GM19372 (cell line): ENCODE measurements around the gene PDC.

Experiments used
- ATAC-seq: cut with Tn5 transposase; IDR thresholded peaks from one replicate; pipeline ENCODE4 v1.9.1; 2021; ENCODE audit warnings: mild to moderate bottlenecking, low read depth, moderate library complexity; ENCODE audit not compliant: unreplicated experiment

Gene PDC

DNA sequence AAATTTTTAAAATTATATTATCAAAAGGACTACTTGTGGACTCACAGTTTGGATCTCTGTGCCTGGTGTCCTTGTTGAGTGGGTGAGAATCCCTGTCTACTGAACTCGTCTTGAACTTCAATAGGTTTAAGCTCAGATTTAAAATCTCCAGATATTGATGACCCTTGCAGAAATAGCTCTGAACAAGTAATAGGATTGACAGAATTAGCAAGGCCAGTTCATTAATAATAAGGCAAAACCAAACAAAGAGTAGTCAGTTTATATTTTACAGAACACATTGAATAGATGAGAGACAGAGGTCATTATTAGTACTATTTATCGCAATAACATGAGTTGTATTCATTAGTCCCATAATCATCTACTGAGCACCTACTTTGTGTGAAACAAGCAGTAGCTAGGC is at the start of gene PDC:
PDC (minus strand) TSS at position 101 of the 400 bp plus-strand sequence. CDS start 11,655 bp downstream, outside the sequence.
- ATAC-seq: no peak

DNA sequence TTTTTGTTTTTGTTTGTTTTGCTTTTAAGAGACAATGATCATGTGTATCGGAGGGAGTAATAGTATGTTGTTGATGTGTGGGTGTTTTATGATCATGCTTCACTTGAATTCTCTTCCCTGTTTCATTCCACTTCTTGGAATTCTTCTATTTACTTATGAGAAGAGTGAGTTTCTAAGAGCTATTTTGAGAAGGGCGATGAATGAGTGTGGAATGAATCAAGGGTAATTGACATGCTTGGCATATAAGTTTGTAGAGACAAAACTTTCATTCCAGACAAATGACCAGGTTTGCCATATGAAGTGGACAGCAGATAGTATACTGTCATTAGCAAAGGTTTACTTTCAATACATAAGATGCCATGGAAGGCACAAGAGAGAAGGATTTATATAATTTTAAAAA is 42.3 kb upstream of the PDC start:
- no peak for ATAC-seq

DNA sequence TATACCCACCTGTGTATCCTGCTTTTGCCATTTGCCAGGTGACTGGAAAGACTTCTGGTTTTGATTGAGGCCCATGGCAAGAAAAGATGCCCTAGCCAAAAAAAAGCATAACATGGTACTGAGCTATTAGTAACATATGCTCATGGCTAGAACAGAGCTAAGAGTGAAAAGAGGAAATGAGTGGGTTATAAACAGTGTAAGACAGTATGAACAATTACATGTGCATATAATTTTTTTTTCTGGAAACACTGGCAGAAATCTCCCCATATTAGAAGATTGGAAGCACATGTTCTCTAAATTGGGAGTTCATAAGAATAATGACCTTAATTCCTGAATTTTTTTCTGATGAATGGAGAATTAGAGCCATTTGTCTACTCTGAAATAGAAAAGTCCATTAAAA is 41.2 kb upstream of the PDC start:
- peak; percentile 45 for ATAC-seq

DNA sequence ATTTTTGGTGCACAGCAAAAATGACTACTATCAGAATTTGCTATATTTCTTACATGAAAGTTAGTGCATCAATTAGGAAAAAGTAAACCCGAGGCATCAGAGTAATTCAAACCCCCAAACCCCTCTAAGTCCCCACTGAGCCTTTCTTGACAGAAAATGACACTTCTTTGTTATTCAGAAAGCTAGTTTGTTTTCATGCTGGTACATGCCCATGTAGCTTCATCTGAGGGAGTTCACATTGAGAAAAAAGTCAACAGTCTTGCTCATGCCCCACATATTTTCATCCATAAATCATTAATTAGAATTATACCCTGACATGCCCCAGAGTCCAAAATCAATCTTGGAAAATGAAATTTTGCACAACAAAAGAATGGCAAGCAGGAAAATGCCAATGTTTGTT is 39.9 kb upstream of the PDC start:
- ATAC-seq: no peak

DNA sequence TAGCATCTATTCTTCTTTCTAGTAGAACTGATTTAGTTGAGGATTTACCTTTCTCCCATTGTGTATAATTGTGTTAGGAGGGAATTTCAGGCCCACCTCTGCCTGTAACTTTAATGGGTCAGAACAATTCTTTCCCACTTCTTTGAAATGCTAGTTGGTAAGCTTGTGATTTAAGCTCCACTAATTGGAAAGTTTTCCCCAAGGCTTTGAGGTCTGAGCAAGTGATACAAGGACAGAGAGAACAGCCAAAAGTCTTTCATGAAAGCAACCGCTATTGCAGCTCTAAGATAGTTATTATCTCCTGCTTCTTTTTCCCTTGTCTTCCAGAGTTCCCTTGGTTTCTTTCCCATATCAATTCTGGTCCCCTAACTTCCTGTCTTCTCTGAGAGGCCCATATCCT is 38.7 kb upstream of the PDC start:
- no peak for ATAC-seq

DNA sequence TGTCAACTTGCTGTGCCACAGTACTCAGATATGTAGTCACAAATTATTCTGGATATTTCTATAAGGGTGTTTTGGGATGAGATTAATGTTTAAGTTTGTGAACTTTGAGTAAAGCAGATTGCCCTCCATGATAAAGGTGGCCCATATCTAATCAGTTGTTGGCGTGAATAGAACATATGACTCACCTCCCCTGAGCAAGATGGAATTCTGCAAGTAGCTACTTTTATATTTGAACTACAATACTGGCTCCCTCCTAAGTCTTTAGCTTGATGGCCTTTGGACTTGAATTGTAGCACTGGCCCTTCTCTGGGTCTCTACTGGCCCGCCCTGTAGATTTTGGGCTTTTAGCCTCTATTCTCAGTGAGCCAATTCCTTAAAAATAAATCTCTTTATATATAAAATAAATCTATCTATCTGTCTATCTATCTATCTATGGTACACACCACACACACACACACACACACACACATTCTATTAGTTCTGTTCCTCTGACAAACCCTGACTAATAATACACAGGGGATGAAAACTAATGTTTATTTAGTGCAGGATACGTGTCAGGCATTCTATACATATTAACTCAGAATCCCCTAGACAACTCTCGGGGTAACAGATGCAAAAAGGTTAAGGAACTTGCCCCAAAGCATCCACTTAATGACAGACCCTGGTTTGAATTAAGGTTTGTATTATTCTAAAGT is 37.9 kb upstream of the PDC start:
- ATAC-seq: no peak

DNA sequence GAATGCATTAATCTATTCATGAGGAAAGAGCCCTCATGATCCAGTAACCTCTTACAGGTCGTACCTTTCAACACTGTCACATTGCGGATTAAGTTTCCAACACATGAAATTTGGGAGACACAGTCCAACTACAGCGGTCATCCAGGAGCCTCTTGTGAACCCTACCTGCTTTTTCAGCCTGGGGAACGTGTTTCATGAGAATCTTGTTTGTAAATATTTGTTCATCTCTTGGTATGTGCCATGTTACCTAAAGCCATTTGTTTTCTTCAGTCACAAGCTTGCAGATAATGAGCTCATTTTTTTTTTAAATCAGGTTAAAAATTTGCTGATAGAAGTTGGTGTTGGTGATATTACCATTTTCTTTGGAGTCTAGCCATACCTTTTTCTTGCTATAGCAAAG is 37.2 kb upstream of the PDC start:
- ATAC-seq: no peak

DNA sequence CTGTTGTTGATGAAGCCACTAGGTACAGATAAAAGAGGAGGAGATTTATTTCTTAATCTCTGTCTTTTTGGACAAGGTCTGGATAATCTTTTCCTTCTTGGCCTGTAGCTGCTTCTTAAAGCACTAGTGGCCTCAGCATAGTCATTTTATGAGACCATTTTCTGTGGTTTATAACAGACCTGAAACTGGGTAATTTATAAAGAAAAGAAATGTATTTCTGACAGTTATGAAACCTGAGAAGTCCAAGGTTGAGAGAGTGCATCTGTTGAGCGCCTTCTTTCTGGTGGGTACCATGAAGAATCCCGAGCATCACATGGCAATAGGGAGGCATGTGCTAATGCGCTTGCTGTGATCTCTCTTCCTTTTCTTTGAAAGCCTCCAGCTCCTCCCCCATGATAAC is 36.7 kb upstream of the PDC start:
- no peak for ATAC-seq

DNA sequence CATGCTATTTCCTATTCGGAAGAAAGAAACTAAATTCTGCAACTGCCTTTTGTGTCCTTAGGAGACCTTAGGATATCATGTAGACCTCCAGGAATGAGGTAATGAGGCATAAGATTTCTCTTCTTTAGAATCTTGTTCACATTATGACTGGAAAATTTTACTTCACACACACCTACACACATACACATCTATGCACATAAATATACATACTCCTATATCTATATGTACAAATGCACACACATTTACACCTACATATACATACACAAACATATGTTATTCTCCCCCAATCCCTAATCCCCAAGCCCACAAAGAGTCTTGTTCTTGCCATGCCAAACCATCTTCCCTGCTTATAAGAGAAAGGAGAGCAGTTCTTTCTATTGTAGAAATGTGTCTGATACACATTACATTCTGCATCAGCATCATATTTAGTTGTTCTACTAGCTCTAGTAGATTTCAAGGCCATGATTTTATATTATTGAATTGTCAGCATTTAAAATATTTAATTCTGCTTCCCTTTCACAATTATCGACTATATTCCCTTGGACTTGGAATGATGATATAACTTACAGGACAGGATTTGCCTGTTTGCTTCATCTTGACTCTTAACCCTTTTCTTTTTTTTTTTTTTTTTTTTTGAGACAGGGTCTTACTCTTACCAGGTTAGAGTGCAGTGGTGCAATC is 35.4 kb upstream of the PDC start:
- ATAC-seq: no peak

DNA sequence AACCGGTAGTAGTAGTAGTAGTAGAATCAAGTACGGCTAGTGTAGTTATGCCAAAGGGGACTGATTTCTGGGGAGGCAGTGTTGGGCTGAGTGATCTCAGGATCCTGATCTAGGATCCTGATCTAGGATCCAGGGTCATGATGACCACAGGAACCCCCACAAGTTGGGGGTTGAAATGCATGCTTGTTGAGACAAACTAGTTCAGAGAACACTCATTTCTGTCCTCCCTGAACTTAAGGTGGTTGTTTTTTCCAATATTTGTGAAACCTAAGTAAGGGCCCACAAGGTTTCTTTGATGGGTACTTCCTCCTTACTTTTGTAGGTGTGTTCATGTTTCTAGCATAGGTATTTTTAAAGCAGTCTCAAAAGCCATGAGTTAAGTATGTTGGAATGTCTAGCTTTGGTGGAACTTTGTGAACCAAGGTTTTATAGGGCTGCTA is 33.9 kb upstream of the PDC start:
- ATAC-seq: peak; percentile 66

DNA sequence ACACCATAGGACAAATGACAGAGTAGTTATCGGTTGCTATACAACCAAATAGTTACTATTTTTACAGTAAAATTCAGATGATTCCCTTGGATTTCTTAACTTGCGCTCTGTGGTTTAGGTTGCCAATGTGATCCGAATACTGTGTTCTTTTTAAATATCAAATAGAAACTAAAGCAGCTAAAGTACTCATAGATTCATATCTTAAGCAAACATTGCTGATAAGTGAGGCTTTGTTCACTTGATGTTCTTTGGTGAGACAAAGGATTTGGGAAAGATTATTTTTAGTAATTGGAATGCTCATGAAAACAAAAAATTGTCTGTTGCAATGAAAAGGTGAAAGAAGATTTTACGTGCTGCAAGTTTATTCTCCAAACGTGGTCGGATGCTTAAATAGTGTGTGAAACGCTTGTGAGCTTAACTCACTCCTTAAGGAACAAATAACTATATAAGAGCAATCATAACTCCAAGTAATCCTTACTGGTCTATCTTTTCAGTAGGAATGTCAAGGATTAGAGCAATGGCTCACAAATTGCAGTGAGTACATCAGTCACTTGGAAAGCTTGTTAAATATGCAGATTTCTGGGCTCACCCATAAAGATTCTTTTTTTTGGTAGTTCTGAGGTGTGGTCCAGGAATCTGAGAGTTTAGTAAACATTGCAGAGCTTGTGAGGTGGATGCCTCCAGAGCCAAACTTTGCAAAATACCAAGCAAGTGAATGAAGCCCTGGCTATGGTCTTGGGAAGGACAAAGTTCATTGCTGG is 31.8 kb upstream of the PDC start:
- no peak for ATAC-seq

DNA sequence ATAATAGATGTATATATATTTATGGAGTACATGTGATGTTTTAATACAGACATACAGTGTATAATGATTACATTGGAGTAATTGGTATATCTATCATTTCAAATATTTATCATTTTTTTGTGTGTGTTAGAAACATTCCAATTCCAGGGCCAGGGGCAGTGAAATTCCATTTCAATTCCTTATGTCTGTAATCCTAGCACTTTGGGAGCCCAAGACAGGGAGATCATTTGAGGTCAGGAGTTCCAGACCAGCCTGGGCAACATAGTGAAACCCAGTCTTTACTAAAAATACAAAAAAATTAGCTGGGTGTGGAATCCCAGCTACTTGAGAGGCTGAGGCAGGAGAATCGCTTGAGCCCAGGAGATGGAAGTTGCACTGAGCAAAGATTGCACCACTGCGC is 30.4 kb upstream of the PDC start:
- ATAC-seq: no peak

DNA sequence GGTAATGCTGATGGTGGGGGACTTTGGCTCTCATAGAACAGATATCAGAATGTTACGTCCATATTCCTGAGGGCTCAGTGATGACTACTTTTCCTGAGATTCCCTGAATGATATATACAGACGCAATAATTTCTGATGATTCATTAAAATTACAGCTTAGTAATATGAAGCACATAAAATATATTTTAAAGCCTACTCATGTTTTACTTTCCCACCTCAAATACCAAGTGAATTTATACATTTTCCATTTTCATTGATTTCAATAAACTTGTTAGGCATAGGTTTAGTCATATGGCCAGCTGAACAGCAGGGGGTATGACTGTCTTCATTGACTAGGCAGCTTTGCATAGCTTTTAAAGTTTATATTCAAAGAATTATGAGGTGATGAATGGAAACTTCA is 26.2 kb upstream of the PDC start:
- no peak for ATAC-seq

DNA sequence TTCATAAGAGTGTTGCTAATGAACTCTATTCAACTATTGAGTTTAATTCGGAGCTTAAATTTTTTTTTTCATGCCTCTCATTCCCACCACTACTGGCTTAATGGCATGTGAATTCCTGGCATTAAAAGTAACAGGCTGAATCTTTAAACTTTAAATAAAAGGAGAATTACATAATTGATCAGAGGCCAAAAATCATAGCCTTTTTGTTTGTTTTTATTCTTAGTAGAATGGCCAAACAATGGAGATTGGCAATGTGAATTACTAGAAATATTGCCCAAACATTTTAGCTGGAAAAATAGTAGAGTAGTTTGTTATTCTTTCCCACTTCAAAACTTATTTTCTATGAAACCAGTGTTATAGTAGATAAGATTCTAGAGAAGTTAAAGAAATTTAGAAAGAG is 25.1 kb upstream of the PDC start:
- no peak for ATAC-seq

DNA sequence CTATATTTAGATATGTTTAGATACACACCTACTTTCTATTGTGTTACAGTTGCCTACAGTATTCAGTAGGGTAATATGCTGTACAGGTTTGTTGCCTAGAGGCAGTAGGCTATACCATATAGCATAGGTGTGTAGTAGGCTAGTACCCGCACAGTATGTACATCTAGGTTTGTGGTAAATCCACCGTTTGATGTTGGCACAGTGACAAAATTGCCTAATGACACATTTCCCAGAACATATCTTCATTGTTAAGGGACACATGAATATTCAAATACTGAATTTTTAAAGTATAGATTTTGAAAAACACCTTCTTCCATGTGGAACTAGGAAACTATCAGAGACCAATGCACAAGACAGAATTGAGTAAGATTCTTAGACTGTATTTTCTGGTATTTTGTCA is 22.6 kb upstream of the PDC start:
- ATAC-seq: no peak

DNA sequence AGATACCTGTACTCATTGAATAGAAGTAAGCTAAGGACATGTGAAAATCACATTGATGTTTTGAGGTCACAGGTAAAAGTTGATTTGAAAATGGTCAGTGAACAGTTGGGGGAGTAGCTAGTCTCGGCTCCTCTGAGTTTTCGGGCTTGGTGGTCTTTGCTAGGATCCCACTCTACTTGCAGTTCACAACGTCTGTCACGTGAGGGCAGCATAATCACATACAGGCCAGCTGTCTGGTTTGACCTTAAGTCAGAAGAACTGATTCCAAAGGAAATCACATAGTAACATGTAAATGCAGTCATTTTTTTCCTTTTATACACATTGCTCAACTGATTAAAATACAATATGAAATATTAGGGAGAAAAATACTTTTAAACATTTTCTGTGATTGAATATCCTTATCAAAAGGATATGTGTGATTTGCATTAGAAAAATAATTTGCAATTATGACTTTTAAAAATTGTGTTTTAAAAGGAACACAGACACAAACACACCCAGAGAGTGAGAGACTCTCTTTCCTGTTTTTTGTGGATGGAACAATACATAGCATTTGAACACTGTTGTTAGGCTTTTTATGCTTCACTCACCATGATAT is 21.8 kb upstream of the PDC start:
- ATAC-seq: peak; percentile 91

DNA sequence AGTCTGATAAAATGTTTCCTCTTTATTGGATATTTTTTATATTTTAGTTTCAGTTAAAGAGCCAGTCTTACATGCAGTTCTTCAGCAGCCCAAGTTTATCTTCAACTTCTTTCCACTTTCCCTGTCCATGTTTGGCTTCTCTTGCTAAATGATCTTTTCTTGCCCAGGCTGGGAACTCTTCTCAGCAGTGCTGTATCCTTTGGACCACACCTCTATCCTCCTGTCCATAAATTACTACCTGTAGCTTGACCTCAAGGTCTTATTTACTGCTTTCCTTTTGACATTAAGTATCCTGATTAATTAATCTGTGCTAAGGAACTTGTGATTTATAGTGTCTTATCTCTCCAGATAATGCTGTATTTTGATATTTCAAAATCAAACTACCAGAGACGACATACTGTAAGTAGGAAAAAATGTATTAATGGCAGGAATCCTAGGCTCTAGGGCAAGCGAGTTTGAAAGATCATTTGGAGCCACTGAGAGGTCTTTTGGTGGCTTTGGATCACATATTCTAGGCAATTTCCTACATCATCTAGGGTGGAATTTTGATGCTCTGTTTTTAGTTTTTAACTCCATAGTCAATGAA is 20.5 kb upstream of the PDC start:
- no peak for ATAC-seq

DNA sequence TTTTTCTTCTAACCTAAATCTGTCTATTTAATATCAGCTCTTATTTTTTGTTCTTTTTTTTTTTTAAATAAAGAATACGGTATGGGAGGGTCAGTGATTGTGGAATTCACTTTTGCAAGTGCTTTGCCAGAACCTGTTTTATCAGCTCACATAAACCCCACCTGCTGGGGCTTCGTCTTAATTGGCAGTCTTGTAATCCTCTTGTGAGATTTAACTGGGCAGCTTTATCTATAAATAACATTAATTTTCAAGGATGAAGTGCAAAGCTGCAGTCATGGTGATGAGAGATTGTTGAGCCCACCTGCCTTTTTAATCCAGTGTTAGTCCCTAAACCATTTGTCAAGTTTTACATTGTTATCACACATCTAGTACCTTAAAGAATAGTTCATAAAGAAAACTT is 18.2 kb upstream of the PDC start:
- no peak for ATAC-seq

DNA sequence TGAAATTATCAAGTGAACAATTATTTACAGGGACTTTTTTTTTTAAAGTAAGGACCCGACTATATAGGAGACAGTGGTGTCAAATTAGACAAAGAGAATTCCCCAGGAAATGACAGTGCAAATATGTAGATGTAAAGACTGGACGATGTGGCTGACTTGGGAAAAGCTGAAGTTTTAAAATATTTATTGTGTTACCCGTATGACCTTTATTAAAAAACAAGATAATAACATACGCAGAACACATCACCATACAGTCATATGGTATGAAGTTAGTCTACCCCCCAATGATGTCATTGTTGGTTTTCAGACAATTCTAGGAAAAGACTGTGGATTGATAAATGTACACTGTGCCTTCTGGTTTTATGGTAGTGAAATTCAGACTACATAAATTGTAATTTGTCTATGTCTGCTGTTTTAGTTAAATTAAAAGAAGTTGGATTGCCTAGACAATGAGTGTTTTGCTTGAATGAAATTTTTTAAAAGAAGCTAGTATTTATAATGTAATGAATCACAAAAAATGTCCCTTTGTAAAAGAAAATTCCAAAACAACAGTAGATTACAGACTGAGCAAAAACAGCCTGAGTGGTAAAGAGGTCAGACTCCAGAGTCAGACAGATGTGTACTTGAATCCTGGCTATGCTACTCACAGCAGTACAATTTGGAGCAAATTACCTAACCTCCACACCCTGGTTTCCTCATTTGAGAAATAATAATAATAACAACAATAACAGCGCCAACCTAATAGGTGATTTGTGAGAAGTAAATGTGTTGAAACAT is 15.5 kb upstream of the PDC start:
- ATAC-seq: no peak

DNA sequence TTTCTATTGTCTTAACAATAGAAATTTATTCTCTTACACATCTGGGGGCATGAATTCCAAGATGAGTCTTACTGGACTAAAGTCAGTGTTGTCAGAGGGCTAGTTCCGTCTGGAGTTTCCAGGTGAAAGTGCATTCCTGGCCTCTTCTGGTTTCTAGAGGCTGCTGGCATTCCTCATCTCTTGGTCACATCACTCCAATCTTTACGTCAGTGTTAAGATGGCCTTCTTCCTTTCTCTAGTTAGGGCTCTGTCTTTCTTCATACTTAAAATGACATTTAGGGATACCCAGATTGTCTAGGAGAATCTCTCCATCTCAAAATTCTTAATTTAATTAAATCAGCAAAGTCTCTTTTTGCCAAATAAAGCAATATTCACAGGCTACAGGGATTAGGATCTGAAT is 13.3 kb upstream of the PDC start:
- ATAC-seq: no peak
